Astrocyte (in vitro differentiated cells and primary cell): Measurements from ENCODE around the gene ARHGAP30.

Experiments
- CTCF ChIP-seq: IDR thresholded peaks from 2 replicates; pipeline ENCODE4 v1.5.1; 2011; ENCODE audit warnings: low read depth, mild to moderate bottlenecking, inconsistent platforms, low read length, moderate library complexity; ENCODE audit not compliant: insufficient read depth
- EZH2 ChIP-seq: IDR thresholded peaks from 2 replicates; pipeline ENCODE4 v1.6.1; 2012; ENCODE audit warnings: mild to moderate bottlenecking, low read length, inconsistent platforms; ENCODE audit not compliant: insufficient read depth

- no peak for TF ChIP-seq CTCF
- no peak for TF ChIP-seq EZH2
Observed at GRCh38 chr1:161013488-161014230, 56.0 kb downstream of the ARHGAP30 start.
